Bronchial epithelial cell (primary cell): ENCODE results near the gene EFHD1. TPM values are rescaled to one million over a fixed set of nuclear protein-coding genes. Genes with fewer than 3 reads are reported as not detected.
"Not testable (repeated sequence)": the region's sequence is repeated elsewhere in the genome, so short reads cannot be mapped to it uniquely, and the experiment has no call there.

ENCODE experiments used
- DNase-seq: peaks from one replicate; pipeline ENCODE4 v3.0.0-alpha.2; 2010; ENCODE audit warnings: low read depth
- FAIRE-seq: peaks from 2 replicates; lab custom pipeline; 2011; peaks lifted over from hg19 to GRCh38; lab: Jason Lieb, UNC
- H3K27me3 ChIP-seq: 2 replicates; pipeline ENCODE4 v1.5.1; 2011; ENCODE audit warnings: low read length; ENCODE audit not compliant: control insufficient read depth, insufficient read depth
- H3K36me3 ChIP-seq: 2 replicates; pipeline ENCODE4 v1.5.1; 2011; ENCODE audit warnings: low read length; ENCODE audit not compliant: control insufficient read depth, insufficient read depth
- H3K4me3 ChIP-seq: 2 replicates; pipeline ENCODE4 v1.5.1; 2011; ENCODE audit warnings: mild to moderate bottlenecking, low read depth, low read length, control low read depth
- total RNA-seq: library from RNA; depleted of rRNA; stranded (reverse); fragments of >200 nt; gene quantifications from 2 replicates; pipeline ENCODE4 v1.2.1, GENCODE V29; 2014
- TF ChIP-seq, protein P1 (sequence below): IDR thresholded peaks from 2 replicates; pipeline ENCODE4 v1.5.1; 2011; ENCODE audit warnings: mild to moderate bottlenecking, moderate library complexity, low read length, control low read depth, inconsistent platforms; ENCODE audit not compliant: insufficient read depth, severe bottlenecking

Gene EFHD1
- total RNA-seq, 1 donor from 2014 or later = not detected

- peaks cover 21% of the 10 kb centered on the region for H3K27me3 ChIP-seq
- FAIRE-seq (no peak), DNase-seq (no peak)
- peak overlapping the region; percentile 47 for H3K4me3 ChIP-seq
- no peaks in the 10 kb centered on the region for H3K36me3 ChIP-seq
- TF ChIP-seq, protein P1, sequence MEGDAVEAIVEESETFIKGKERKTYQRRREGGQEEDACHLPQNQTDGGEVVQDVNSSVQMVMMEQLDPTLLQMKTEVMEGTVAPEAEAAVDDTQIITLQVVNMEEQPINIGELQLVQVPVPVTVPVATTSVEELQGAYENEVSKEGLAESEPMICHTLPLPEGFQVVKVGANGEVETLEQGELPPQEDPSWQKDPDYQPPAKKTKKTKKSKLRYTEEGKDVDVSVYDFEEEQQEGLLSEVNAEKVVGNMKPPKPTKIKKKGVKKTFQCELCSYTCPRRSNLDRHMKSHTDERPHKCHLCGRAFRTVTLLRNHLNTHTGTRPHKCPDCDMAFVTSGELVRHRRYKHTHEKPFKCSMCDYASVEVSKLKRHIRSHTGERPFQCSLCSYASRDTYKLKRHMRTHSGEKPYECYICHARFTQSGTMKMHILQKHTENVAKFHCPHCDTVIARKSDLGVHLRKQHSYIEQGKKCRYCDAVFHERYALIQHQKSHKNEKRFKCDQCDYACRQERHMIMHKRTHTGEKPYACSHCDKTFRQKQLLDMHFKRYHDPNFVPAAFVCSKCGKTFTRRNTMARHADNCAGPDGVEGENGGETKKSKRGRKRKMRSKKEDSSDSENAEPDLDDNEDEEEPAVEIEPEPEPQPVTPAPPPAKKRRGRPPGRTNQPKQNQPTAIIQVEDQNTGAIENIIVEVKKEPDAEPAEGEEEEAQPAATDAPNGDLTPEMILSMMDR = no peak
Observed at GRCh38 chr2:232632229-232632903, 1.0 kb upstream of the EFHD1 start.

DNA sequence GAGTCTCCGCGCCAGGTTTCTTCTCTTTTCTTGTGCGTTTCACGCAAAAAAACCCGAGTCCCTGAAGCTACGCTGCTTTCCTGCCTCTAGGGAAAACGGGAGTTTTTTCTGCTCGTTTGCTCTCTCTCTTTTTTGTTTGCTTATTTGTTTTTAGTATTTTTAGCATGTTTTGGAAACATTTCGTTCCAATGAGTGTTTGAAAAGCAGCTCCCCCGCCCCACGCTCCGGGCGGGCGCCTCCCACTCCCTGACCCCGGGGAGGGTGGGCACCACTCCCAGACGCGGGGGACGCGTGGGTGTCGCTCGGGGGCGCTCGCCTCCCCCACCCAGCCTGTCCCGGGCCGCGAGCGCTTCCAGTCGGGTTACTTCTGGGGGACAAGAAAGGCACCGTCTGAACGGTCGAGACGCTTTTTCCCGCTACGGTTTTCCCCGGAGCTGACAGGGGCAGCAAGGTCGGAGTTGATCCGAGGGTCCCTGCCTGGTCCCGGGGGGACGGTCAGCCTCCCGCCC lies 446 bp upstream of the EFHD1 start:
- TF ChIP-seq, protein P1 = no peak
- H3K36me3 ChIP-seq = no peaks in the 10 kb centered on the region
- DNase-seq (no peak), FAIRE-seq (no peak)
- peak overlapping the region; percentile 47 for H3K4me3 ChIP-seq
- H3K27me3 ChIP-seq = peaks cover 21% of the 10 kb centered on the region

DNA sequence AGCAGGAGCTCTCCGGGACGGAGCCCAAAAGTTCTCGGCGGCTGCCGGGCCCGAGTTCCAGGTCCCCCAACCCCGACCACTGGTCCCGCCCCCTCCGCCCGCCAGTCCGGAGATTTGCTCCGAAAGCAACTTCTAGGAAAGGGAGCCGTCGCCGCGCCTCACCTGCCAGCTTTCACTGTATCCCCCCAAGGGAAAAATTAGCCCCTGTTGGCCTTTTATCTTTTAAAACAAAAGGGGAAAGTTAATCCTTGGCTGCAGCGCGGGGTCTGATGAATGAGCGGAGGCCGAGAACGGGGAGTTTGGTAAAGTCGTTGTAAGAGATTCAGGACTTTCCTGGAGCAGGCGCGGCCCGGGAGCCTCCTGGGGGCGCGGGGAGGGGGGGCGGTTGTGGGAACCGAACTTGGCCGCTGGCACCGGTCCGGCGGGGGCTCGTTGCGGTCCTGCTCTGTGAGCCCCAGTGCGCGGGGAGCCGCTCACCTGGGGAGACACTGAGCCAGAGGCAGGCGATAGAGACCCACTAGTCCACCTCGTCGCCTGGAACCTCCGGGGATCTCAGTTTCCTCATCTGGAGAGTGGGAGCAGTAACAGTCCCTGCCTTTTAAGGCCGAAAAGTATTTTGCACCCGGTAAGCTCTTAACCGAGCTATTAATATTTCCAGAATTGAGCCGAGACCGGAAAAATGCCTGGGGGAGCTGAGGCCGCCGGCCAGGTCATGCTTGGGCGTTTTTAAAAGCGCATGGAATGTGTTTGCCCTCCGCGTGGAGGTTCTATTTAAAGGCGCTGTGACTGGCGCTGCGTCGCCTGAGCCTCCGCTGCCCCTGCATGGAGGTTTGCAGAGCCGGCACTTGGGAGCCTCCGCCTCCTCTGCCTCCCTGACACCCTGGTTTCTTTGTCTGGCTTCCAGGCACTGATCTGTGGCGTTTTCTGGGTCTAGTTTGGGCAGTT lies 1.1 kb downstream of the EFHD1 start:
- no peak for FAIRE-seq
- DNase-seq = no peak
- TF ChIP-seq, protein P1 = no peak
- peak overlapping the region; percentile 47 for H3K4me3 ChIP-seq
- H3K36me3 ChIP-seq = no peaks in the 10 kb centered on the region
- H3K27me3 ChIP-seq = peaks cover 20% of the 10 kb centered on the region

DNA sequence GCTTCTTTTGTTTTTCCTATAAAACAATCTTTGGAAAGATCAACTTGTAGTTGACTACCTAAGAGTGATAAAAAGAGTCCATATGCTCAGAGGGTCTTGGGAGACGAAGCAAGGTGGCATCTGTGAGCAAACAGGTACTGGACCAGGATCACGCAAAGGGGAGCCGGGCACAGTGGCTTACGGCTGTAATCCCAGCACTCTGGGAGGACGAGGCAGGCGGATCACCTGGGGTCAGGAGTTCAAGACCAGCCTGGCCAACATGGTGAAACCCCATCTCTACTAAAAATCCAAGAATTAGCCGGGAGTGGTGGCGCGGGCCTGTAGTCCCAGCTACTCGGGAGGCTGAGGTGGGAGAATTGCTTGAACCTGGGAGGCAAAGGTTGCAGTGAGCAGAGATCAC lies 2.0 kb downstream of the EFHD1 start:
- FAIRE-seq, H3K4me3 ChIP-seq: not testable (repeated sequence)

DNA sequence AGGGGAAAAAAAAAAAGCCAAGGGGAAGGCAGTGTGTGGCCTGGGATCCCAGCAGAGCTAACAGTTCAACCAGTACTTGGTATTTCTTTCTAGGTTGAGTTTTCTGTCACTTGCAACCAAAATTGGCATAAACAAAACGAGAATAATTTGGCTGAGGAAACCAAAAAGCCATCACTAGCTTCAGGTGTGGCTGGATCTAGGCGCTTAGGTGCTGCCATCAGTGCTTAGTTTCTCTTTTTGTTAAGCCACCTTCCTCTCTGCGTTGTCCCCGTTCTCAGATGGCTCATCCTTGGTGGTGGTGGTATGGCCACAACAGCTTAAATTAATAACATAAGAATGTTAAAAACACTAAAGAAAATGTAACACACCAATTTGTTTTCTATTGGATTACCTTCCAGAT lies 2.4 kb downstream of the EFHD1 start:
- DNase-seq (no peak), FAIRE-seq (no peak)
- peaks cover 20% of the 10 kb centered on the region for H3K27me3 ChIP-seq
- no peak overlapping the region for H3K4me3 ChIP-seq
- no peaks in the 10 kb centered on the region for H3K36me3 ChIP-seq
- TF ChIP-seq, protein P1 = no peak

More for the DNA sequence above, 2.0 kb downstream of the EFHD1 start:
- peaks cover 20% of the 10 kb centered on the region for H3K27me3 ChIP-seq
- H3K36me3 ChIP-seq, DNase-seq: not testable (repeated sequence)

DNA sequence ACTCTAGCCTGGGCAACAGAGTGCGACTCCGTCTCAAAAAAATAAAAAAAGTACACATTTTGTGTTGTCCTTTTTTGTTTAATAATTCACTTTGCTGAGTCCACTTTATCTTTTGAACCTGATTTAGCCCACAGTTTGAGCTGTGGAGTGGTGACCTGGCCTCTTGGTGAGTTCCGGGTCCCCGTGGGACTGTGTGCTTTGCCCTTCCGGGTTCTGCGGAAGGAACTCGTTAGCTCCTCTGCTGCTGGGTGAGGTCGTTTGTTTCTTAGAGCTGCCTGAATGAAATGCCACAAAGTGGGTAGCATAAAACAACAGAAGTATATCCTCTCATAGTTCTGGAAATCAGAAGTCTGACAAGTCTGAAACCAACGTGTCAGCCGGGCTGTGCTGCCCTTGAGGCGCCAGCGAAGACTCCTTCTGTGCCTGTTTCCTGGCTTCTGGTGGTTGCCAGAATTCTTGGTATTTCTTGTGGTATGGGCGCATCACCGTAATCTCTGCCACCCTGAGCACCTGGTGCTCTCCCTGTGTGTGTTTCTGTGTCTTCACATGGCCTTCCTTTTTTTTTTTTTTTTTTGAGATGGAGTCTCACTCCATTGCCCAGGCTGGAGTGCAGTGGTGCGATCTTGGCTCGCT lies 3.5 kb downstream of the EFHD1 start:
- DNase-seq = no peak
- H3K4me3 ChIP-seq = no peak overlapping the region
- FAIRE-seq = peak; percentile 43
- H3K36me3 ChIP-seq = no peaks in the 10 kb centered on the region
- H3K27me3 ChIP-seq = peaks cover 20% of the 10 kb centered on the region
- TF ChIP-seq, protein P1 = no peak
